TTC549 (cell line): ENCODE measurements around the gene TAF4.
"Not testable (repeated sequence)": the region's sequence is repeated elsewhere in the genome, so short reads cannot be mapped to it uniquely, and the experiment has no call there.

ENCODE experiments used
- FAIRE-seq: peaks from 2 replicates; lab custom pipeline; 2012; peaks lifted over from hg19 to GRCh38; lab: Jason Lieb, UNC

Gene TAF4

GRCh38 chr20:62058941-62059340 is 6.7 kb downstream of the TAF4 start:
- FAIRE-seq = no peak

DNA sequence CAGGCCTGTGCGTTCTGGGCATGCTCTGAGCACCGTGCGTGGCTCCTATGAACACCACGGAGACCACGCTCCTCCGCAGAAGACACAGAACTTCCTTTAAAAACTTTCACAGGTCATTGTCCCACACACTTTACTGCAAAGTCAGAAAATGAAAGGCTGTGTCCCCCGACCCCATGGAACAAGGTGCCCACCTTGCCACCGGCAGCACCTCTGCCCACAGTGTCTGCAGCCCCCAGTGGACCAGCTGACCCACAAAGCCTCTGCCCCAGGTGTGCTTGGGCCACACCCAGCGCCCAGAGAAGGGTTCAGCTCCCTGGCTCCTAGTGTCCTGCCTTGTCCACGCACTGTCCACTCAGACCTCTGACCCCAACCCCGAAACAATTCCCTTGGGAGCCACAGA is 8.7 kb downstream of the TAF4 start:
- no peak for FAIRE-seq

- FAIRE-seq = no peak
Observed at GRCh38 chr20:62056377-62056776, 9.3 kb downstream of the TAF4 start.

- not testable (repeated sequence) for FAIRE-seq
Observed at GRCh38 chr20:62055862-62056115, 9.9 kb downstream of the TAF4 start.

- no peak for FAIRE-seq
Observed at GRCh38 chr20:62055106-62055861, 10.4 kb downstream of the TAF4 start.

GRCh38 chr20:62054451-62054953 is 11.2 kb downstream of the TAF4 start:
- FAIRE-seq = no peak

- no peak for FAIRE-seq
Observed at GRCh38 chr20:62053465-62054196, 12.1 kb downstream of the TAF4 start.

- no peak for FAIRE-seq
Observed at GRCh38 chr20:62052842-62053464, 12.7 kb downstream of the TAF4 start.

DNA sequence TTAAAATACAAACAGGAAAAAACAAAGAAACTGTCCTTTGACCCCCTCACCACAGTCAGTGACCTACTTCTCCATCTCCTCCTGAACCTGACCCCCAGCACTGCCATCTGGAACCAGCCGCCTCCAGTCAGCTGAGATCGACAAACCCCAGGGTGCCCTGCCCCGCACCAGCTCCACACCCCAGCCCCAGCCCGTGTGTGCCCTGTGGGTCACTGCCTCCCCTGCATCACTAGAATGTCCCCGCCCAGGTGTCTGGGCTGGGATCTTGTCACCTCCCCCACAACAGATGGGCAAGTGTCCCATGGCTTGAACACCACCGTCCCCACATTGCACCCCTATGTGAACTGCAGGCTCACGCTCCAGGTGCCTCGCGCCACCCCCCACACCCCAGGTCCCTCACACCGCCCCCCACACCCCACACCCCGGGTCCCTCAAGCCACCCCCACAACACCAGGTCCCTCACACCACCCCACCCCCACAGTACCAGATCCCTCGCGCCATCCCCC is 13.3 kb downstream of the TAF4 start:
- FAIRE-seq = no peak

DNA sequence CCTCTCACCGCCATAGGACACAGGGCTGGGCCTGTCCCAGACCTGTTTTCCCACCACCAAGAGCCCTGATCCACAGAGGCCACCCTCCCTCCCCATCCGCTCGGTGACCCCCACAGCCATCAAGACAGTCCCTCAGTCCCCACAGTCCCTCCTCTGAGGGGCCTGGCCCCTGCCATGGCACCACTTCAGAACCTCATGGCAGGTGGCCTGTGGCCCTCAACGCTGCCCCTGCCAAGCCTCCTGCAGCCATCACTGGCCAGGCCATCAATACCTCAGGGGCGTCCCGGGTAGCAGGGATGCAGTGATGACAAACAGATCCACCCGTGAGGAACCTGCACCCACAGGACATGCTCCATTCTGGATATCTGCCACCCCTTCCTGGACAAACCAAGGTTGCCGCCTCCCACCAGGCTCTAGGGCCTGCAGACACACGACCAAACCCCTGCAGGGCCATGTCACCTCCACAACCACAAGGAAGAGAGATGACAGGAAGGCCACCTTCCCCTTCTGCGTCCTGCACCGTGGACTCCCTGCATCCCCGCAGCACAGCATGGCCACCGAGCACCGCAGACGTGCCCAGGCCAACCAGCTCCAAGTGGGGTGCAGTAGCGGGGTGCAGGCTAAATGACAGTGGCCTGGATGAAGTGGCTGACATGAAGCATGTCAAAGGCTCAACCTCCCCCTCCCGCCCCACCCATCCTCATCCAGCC is 14.0 kb downstream of the TAF4 start:
- no peak for FAIRE-seq

GRCh38 chr20:62051144-62051543 is 14.5 kb downstream of the TAF4 start:
- no peak for FAIRE-seq

GRCh38 chr20:62050166-62051120 is 15.2 kb downstream of the TAF4 start:
- no peak for FAIRE-seq

DNA sequence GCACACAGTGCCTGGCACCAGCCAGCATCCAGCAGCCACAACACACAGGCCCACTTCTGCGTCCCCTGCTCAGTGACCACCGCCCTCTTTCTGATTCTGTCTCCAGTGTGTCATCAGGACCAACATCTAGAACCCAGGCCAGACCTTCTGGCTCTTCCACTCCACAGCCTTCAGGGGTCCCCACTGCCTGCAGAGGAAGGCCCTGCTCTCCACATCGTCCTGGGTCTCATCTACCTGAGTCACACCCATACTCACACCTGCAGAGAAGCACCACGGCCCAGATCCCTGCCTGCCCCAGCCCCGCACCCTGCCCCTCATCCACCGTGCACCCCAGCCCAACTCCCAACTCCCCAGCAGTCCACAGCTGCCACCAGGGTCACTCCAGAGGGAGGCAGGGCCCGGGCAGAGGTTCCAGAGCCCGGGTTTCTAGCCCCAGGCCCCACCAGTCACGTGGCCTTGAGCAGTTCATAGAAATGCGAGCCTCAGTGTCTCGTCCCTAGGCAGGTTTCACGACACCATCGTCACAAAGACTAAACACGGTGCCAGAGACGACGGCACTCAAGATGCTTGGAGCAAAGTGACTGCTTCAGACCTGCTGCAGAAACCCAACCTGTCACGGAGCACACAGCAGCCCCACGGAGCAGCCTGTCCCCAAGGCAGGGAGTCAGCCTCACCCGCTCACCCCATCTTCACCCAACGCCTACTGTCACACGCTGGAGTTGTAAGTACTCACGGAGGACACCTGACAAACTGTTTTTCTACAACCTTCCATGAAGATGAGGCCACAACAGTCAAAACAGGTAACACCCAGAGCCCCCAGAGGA is 16.1 kb downstream of the TAF4 start:
- FAIRE-seq = no peak

- FAIRE-seq = no peak
Observed at GRCh38 chr20:62048821-62049291, 16.8 kb downstream of the TAF4 start.

GRCh38 chr20:62048346-62048761 is 17.3 kb downstream of the TAF4 start:
- no peak for FAIRE-seq

DNA sequence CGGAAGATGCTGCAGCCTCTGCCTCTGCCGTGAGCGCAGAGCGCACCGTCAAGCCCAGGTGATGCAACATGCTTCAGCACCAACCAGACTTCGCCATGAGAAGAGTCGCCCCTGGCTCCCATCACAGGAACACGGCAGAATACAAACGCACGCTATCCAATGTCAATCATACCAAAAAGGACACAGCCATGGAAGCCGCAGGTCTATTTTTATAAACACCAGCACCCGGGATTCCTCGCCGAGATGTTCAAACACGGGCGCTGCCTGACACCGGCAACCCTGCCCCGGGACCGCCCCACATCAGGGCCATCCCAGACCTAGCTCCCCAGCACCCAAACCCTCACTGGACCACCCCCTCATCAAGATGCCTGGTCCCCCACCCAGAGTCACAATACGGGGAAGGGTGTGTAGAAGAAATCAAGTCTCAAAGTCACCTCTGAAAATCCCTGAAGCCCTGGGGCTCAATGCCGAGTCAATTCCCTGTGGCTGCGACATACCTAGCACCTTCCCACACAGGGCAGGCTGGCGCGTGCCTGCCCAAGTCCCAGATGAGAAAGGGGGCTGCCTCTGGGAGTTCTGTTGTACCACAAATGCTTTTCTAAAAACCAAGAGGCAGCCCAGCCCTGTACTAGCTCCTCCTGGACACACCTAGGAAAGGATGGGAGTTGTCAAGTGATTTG is 17.9 kb downstream of the TAF4 start:
- FAIRE-seq = no peak

- FAIRE-seq = no peak
Observed at GRCh38 chr20:62046431-62046830, 19.2 kb downstream of the TAF4 start.

GRCh38 chr20:62045529-62046285 is 20.0 kb downstream of the TAF4 start:
- no peak for FAIRE-seq

DNA sequence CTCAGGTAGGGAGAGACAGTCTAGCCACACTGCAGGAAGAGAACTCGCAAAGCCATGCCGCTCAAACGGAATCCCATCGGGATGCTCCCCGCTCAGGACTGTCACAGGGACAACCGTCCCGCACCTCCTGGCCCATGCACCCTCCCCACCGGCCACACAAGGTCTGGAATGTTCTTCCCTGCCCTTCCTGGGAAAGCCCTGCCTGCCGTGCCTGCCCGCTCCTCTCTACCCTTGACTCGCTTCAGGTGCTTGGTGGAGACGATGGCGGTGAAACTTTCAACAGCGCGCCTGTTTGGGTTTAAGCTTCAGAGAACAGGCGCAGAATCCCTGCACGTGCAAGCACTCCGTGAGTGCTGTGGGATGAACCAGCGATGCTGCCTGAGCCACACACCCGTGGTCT is 20.6 kb downstream of the TAF4 start:
- FAIRE-seq = no peak
